Measurements from ENCODE around the gene NCKAP5.
"Not testable (repeated sequence)": the region's sequence is repeated elsewhere in the genome, so short reads cannot be mapped to it uniquely, and the experiment has no call there.

Gene NCKAP5

DNA sequence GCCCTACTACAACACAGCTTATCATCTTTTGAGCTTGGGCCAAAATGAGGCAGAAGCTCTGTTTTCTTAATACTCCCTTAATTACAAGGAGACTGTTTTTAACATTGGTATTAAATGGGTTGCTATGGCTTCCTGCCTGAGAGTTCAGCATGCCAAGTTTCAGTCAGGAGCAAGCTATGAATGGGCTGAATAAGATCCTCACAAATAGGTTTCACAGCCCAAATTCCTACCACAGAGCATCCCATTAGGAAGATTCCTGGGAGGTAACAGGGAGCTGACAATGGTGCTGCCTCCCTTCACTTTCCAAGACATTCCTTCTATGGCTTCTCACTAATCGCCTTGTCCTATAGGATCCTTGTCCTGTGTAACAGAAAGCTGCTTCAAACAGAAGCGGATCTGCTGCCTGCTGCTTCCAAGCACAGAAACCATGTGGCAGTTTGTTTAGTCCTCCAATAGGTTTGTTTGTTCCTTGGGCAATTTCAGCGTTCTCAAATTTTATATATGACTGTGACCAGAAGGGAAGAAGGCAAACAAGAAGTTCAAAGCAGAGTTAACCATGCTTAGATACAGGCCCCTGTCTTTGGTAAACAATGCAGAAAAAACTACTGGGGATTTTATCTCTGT lies 70.9 kb downstream of the NCKAP5 start:
- DNase-seq (ENCODE audit: low read depth): no peak

DNA sequence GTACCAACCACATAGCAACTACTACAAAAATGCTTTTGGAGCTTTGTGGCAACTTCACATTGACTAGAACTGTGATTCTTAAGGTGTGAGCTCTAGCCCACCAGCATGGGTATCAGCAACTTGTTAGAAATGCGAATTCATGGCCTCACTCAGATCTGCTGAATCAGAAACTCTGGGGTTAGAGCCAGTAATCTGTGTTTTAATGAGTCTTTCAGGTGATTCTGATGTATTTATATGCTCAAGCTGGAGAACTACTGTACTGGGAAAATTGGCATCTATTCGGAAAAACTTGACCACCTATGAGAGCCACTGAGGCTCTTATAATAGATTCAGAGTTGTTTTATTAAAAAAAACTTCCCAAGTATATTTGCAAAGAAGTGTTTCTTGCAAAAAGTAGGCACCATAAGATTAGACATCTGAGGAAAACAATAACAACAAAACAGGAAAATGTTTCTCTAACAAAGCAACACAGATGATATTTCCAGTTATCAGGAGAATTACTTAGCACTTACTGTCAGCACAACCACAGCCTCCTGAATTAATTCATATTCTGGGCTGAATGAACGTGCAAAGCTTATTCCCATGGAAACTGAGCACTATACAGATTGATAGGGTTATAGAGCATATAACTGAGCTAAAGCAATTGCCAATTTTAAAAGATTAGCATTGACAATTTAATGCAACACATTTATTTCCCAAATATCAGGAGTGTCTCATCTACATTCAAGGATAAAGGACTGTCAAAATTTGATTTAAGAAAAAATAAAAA lies 71.6 kb downstream of the NCKAP5 start:
- no peak for DNase-seq (ENCODE audit: low read depth)

DNA sequence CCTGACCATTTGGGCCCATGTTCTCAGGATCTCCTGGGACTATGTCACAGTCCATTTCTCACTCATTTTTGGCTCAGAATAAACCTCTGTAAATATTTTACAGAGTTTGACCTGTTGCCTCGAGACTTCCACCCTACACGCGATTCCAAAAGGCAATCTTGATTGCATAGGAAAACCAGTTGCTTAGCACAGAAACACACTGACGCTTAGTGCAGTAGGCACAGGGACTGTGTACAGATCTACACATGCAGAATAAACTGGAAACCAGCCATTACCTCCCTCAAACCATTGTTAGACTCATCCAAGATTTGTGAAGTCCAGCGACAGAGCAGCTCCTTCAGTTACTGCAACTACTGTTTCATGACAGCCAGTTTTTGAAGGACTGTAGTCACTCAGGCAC lies 73.0 kb downstream of the NCKAP5 start:
- DNase-seq (ENCODE audit: low read depth): no peak

DNA sequence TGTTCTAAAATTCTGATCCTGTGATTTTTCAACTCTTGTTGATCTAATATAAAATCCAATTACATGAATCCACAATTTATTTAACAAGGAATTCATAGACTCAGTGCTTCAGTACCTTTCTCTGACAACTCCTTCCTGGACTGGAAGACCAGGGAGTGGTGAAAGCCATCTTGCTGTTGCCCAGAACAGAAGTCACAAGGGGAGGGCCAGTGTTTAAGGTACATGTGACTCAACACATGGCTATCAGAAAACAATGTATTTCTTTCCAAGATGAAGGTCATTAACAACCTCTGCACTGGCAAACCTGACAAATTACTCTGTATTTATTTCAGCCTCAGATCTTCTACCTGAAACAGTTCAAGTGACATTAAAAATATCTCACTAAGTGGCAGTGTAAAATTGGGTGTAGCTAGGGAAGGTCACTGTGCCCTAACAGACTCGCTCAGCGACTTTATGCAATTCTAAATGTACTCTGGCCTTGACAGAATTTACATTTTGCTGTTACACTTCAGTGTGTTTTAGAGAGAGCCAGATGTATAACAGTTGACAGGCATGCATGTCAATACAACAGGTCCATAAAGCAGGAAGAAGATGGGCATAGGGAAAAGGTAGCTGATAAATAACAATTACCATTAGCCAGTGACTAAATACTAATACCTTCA lies 75.4 kb downstream of the NCKAP5 start:
- no peak for DNase-seq (ENCODE audit: low read depth)

DNA sequence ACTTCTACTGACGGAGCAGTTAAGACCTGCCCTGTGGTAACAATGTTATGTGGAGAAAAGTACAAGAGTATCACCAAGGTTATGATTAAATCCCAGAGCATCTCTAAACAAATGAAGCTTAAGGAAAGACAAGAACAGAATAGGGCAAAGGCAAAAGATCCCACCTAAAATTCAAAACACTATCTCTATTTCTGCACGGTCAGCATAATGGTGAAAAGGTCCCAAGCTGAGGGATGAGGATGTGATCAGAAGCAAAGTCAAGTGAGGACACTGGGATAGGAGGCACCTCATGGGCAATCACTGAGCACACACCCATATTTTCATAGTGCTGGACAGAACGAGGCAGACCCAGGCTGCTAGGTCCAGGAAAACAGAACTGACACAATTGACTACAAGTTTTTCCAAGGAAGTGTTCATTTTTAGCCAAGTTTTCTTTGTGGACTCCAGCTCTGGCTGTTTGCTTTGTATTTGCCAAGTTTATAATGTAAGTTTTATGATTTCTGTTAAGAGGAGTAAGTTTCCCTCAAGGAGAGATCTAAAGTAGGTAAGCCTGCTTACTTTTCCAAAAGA lies 77.8 kb downstream of the NCKAP5 start:
- no peak for DNase-seq (ENCODE audit: low read depth)

DNA sequence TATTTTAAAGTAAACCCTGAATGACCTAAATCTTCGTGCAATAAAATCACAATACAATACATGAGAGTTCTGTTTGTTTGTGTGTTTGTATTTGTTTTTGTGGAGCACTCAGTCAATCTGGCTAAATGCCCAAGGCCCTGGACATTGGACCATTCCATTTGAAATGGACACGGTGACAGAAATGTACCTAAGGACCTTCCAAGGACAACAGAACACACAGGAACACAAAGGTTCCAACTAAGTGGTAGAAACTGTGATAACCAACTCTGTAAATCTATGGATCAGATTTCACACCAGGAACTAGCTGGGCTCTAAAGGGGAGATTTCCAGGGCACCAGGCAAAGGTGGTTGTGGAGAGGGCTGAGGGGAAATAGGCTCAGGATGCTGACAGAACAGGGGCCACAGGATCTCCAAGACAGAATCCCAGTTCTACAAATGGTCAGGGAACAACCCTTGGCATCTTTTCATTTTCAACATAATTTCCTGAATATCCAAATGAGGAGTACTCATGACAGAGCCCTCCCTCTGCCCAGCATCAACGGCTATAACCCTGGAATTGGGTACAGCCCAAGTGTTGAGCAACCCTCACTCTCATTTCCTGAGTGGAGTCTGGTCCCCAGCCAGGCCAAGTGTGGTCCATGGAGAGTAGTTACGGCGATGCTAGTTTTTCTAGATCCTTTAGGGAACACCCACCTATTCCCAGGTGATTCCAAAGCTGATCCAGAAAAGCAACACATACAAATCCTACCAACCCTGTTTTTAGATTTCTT lies 78.4 kb downstream of the NCKAP5 start:
- DNase-seq (ENCODE audit: low read depth): no peak

DNA sequence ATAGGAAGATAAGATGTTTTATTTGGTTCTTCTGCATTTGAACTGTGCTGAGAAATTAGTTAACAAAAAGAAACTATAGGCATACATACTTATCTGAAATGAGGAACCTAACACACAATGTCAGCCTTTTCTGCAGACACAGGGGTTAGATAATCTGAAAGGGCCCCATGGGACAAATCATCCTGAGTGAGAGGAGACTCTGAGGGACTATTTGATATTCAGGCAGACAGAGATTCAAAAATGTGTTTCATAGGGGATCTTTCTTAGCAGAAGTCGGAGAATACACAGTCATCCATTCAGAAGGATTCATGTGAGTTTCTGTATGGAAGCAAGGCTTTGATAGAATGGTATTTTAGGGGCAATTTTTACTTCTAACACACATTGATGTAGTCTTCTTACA lies 79.1 kb downstream of the NCKAP5 start:
- DNase-seq (ENCODE audit: low read depth): no peak

DNA sequence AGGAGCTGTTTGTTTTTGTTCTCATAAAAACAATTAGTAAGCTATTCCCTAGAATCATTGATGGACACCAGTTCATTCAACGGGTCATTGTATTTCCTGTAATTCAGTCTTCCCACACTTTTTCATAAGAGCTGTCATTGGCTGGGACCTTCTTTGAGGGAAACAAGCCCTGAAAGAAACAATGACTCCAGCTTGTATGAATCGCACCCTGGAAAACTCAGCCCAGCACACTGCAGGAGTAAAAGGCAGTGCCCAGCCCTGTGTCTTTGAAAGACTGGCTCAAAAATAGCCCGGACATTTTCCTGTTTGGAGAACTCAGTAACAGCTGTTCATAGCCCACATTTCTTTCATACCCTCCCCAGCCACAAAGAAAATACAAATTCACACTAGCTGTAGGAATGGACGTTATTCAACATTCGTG lies 81.5 kb downstream of the NCKAP5 start:
- DNase-seq (ENCODE audit: low read depth): no peak

DNA sequence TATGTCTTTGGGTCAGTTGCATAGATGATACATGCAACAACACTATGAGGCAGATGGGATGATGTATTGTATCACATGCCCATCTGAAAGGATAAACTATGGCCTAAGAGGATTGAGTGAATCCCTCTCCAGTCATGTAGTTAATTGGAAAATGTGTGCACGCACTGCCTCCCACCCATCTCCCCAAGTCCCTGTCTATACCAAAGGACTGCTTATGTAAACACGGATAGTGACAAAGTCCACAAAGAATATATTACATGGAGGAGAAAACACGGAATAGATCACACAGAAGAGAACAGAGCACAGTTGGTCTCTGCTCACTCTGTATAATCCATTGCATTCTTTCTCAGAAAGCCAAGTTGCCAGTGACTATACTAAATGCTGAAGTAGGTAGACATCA lies 82.4 kb downstream of the NCKAP5 start:
- no peak for DNase-seq (ENCODE audit: low read depth)

DNA sequence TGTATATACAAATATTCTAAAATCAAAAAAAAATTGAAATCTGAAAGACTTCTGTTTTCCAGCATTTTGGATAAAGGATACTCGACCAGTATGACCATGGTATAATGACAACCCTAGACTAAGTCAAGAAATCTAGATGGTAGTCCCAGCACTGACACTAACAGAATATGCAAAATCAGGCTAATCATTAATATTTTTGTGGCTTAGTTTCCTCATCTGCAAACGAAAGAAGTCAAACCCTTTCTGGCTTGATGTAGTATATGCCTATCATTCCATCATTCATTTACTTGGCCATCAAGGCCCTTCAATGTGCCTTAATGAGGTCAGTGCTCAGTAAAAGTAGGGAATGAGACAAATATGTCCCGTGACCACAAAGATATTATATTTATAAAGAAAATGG lies 83.5 kb downstream of the NCKAP5 start:
- DNase-seq (ENCODE audit: low read depth): no peak

DNA sequence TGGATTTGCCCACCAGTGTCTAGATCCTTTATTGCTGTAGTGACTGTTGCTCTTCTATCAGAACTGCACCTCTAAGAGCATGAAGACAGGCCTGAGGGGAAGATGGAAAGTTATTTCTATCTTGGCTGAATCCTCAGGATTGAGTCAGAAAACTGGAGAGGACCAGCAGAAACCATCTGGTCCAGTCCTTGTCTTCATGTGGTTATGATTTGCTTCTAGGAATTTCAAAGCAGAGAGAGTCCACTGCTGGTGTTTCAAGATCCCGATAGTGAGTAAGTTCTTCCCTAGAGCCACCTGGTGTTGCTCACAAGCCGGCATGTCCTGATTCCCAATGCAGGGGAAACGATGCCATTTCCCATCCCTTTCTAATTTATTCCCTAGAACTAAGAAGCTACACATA lies 84.2 kb downstream of the NCKAP5 start:
- no peak for DNase-seq (ENCODE audit: low read depth)

DNA sequence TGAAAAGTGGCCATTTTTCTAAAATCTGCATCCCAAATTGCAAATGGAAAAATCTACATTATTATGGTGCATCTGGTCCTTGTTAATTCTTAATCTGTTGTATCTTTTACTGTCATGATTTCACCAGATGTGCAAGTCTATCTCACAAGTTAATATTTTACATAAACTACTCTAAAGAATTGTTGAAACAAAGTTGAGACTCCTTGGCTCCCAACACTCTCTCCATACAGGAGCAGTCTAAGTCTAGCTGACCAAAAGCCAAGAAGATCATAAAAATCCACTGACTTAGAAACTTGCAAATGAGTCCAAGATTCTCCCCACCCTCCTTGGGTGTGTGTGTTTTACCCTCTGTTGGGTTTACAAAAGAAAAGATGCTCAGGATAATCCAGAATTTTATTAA lies 85.1 kb downstream of the NCKAP5 start:
- DNase-seq (ENCODE audit: low read depth): no peak

DNA sequence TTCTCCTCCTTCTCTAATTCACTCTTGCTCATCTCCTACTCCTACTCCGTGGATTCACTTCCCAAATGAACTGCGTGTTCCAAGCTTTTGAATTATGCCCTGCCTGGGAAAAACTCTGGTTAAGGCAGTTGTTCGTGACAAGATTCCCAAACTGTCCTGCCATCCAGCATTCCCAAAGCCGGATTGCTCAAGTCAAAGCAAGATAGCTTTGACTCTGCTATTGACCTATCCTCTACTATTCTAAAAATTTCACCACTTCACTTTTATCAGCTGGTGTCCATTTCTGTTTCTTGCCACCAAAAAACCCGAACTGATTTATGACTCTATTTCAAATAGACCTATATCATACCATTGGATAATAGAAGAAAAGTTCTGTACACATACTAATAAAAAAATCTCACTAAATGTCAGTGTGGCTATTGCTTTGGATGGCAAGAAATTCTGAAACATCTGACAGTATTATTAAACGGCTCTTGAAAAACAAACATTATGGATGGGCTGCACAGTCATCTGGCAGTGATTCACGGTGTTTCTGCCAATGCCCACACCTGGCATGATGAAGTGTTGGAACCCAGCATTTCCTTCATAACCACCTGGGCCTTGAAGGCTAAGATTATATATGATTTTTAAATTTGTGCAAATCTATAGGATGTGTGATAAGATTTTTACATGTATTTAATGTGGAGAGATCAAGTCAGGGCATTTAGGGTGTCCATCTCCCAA lies 87.4 kb downstream of the NCKAP5 start:
- no peak for DNase-seq (ENCODE audit: low read depth)

DNA sequence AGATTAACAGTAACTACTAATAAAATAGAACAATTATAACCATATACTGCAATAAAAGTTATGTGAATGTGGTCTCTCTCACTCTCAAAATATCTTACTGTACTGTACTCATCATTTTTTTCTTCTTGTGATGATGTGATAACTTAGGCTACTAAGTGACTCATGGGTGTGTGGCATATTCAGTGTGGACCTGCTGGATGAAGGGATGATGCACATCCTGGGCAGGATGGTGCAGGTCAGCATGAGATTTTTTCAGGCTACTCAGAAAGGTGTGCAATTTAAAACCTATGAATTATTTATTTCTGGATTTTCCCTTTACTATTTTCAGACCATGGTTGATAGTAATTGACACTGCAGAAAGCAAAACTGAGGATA lies 90.7 kb downstream of the NCKAP5 start:
- no peak for DNase-seq (ENCODE audit: low read depth)

DNA sequence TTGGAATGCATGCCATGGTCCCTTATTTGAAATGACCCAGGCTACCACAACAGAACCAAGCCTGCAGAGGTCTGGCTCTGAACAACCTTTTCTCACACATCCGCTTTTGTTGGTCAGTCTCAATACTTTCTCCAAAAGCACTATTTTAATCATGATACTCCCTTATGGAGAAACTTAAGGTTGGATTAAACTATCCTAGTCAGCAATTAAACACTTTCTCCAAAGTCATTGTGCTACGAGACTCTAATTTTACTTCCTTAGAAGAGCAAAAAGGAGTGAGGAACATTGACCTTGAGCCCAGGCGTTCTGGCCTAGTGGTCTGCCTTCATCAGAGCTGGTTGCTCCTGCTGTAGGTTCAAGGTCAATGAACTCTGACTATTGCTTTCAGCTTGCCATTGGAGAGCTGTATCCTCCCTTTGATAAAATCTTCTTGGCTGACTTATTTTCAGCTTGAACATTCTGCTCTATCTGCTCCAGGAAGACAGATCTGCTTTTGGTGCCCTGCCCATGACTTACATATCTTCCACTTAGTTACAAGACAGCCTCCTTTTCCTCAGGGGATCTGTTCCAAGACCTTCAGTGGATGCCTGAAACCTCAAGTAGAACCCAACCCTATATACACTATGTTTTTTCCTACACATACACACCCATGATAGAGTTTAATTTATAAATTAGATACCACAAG lies 91.2 kb downstream of the NCKAP5 start:
- no peak for DNase-seq (ENCODE audit: low read depth)

DNA sequence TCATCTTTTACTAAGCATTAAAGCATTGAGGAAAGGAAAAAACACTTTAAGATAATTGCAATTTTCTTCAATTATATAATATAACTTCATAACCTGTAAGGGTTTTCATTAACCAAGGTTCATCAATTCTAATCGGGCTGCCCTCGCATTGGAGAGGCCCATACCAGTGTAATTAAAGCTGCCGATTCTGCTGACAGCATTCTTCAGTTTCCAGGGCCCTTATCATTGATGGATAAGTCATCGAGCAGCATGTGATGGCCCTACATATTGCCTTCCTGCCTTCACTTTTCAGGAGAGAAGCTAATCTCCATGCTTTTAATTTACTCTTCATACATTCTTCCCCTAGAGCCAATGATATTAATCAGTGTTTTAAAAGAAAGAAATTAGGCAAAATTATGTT lies 92.0 kb downstream of the NCKAP5 start:
- DNase-seq (ENCODE audit: low read depth): no peak

DNA sequence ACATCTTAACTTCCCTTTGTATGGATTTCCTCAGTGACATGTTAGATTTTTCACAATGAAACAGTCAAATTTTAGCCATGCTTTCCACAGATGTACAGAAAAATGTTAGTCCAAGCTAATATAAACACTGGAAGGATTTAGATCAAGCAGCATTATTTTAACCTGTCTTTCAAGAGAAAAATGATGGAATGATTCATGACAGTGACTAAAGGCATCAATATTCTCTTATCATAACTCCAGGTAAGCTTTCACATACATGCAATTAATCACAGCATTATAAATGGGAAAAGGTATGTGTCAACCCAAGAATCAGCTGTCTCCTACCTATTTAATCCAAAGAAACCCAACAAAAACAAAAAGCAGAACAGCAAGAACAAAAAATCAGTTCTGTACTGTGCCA lies 92.7 kb downstream of the NCKAP5 start:
- no peak for DNase-seq (ENCODE audit: low read depth)

DNA sequence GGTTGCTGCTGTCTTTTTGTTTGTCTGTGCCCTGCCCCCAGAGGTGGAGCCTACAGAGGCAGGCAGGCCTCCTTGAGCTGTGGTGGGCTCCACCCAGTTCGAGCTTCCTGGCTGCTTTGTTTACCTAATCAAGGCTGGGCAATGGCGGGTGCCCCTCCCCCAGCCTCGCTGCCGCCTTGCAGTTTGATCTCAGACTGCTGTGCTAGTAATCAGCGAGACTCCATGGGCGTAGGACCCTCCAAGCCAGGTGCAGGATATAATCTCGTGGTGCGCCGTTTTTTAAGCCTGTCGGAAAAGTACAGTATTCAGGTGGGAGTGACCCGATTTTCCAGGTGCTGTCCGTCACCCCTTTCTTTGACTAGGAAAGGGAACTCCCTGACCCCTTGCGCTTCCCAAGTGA lies 97.8 kb downstream of the NCKAP5 start:
- not testable (repeated sequence) for DNase-seq (ENCODE audit: low read depth)

DNA sequence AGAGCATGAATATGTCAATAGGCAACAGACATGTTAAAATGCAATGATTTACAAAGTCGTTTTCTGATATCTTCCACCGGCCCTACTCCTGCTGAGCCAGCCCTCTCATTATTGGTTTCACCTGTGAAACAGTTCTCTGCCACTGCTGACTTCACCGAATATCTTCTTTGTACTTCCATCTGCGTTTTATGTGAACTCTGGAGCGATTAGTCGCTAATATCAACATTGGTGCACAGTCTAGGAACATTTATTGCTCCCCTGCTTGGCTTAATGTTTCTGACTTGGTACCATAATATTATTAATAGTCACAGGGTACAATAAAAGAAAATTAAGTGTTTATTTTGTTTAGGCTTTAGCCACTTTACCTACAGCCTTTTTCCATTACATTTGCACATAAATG lies 105.5 kb downstream of the NCKAP5 start:
- DNase-seq (ENCODE audit: low read depth): no peak

DNA sequence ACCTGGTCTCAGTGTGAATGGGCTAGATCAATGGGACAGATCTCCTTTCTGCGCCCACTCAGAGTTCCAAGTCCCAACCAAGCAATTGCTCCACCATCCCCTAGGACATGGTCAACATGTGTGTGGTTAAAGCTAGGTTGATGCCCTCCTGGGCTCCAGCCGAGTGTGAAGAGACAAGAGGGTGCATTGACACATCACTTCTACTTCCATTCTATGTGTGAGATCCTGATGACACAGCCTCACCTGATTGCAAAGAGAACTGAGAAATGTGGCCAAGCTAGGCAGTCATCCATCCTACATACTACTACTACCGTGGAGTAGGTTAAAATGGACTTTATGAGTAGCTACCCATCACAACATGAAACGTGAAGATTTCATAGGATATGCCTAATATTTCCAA lies 106.8 kb downstream of the NCKAP5 start:
- no peak for DNase-seq (ENCODE audit: low read depth)

DNA sequence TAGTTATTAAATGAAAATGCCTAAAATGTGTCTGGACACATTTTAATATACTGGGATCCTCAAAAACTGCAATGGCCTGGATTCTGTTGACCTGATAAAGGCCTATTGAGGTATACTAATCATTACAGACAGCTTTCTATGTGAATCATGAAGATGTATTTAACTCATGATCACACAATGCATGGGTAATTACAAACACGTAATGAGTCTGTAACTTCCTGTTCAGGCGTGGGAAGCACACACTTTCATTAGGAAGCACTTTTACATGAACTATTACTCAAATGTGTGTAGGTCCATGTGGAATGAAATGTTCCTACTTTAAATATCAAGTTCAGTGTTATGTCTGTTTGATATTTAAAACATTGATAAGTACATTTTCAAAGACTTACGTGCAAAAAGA lies 108.7 kb downstream of the NCKAP5 start:
- no peak for DNase-seq (ENCODE audit: low read depth)

All from activated T-cell treated with anti-CD3 and anti-CD28 coated beads for 24 hours (primary cell).